Mononuclear cell (primary cell): ENCODE results near the gene CNEP1R1. TPM values are rescaled to one million over a fixed set of nuclear protein-coding genes. Genes with fewer than 3 reads are reported as not detected.

Experiments used
- total RNA-seq: library from RNA; depleted of rRNA; stranded (reverse); fragments of >200 nt; gene quantifications from one replicate; pipeline ENCODE4 v1.2.3, GENCODE V29; 2012

The CNEP1R1 gene
- total RNA-seq, 1 donor: 55.4 TPM

Other genes starting within 250 kb of the CNEP1R1 start
- under 0.01 TPM for gene ZNF423, start 169.1 kb upstream of the CNEP1R1 start, total RNA-seq
- gene HEATR3, start 40.7 kb downstream of the CNEP1R1 start, total RNA-seq: 12.5 TPM
- gene TENT4B, start 128.1 kb downstream of the CNEP1R1 start, total RNA-seq: 38.7 TPM
- gene ADCY7, start 241.3 kb downstream of the CNEP1R1 start, total RNA-seq: 75.9 TPM